Measurements from ENCODE around the gene EIF2B2.

DNA sequence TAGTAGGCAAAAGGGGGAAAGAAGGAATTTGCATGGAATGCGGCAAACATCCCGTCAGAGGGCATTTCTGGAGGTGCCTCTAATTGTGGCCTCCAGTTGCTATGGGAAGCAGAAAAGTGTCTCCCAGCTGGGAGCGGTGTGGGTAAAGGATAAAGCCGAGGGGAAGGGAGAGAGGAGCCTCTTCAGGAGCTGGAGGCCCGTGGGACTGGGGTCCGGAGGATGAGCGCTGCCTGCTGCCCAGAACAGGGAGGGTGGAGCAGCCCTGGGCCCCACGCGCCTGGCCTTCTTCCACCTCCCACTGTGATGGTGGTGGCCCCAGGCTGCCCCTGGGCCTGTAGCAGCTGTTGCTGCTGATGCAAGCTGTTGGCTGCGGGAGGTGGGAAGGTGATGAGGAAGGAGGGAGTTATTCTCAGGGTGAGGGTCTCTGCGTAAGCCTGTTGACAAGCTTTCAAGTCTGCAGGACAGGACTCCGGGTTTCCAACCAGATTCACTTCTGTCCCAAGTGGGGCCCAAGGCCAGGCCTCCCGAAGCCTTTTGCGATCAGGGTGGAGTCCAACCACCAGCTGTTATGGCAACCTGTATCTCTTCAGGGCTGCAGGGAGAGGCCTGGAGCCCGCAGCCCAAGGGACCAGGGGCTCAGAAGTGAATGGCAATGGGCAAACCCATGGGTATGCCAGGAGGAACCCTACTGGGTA lies 28.2 kb upstream of the EIF2B2 start:
- no peak for TF ChIP-seq EZH2 (IDR thresholded peaks at IDR 0.05; ENCODE audit: insufficient read depth, low read length)
- TF ChIP-seq, protein P1, sequence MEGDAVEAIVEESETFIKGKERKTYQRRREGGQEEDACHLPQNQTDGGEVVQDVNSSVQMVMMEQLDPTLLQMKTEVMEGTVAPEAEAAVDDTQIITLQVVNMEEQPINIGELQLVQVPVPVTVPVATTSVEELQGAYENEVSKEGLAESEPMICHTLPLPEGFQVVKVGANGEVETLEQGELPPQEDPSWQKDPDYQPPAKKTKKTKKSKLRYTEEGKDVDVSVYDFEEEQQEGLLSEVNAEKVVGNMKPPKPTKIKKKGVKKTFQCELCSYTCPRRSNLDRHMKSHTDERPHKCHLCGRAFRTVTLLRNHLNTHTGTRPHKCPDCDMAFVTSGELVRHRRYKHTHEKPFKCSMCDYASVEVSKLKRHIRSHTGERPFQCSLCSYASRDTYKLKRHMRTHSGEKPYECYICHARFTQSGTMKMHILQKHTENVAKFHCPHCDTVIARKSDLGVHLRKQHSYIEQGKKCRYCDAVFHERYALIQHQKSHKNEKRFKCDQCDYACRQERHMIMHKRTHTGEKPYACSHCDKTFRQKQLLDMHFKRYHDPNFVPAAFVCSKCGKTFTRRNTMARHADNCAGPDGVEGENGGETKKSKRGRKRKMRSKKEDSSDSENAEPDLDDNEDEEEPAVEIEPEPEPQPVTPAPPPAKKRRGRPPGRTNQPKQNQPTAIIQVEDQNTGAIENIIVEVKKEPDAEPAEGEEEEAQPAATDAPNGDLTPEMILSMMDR (IDR thresholded peaks at IDR 0.05; ENCODE audit: insufficient read depth, low read depth, low read length) = no peak

All from astrocyte (in vitro differentiated cells and primary cell).